GM18517 (cell line): Measurements from ENCODE around the gene MCEE.
A peak's percentile ranks its signal among the peaks of the same experiment; 100 is the strongest.
"Not testable (repeated sequence)": the region's sequence is repeated elsewhere in the genome, so short reads cannot be mapped to it uniquely, and the experiment has no call there.

Experiments used
- ATAC-seq: cut with Tn5 transposase; IDR thresholded peaks from one replicate; pipeline ENCODE4 v1.9.1; 2021; ENCODE audit warnings: mild to moderate bottlenecking, moderate library complexity; ENCODE audit not compliant: unreplicated experiment

The MCEE gene

DNA sequence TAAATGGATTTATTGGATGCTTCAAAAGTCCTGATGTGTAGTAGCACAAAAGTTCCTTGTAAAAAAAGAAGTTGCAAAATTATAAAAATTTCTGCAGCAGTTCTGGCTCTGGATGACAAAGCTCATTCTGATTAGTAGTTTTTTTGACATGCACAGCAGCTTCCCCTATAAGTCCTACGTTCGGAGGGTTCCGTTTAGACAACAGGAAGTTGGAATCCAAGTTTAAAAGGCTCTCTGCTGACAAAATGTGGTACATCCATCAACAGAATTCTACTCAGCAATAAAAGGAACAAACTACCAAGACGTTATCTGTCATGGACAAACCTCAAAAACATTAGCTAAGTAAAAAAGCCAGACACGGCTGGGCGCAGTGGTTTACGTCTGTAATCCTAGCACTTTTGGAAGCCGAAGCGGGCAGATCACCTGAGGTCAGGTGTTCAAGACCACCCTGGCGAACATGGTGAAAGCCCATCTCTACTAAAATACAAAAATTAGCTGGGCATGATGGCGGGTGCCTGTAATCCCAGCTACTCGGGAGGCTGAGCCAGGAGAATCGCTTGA lies 46.2 kb downstream of the MCEE start:
- not testable (repeated sequence) for ATAC-seq

DNA sequence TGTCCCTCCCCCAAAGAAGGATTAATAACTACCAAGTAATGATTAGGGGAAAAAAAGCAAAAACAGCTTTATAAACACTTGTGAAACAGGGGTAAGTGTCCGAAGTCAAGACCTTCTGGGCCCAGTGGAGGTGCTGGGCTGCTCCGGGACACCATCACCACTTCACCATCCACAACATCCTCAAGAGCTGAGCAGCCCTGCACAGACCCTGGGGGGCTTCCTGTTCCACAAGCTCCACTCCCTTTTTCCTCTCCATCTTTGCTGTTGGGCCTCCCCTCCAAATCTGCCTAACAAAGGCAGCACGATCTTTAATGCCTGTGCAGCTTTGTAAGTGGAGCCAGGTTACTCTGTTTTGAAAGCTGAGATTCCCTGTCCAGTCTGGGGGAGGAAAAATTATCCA lies 46.7 kb downstream of the MCEE start:
- not testable (repeated sequence) for ATAC-seq

DNA sequence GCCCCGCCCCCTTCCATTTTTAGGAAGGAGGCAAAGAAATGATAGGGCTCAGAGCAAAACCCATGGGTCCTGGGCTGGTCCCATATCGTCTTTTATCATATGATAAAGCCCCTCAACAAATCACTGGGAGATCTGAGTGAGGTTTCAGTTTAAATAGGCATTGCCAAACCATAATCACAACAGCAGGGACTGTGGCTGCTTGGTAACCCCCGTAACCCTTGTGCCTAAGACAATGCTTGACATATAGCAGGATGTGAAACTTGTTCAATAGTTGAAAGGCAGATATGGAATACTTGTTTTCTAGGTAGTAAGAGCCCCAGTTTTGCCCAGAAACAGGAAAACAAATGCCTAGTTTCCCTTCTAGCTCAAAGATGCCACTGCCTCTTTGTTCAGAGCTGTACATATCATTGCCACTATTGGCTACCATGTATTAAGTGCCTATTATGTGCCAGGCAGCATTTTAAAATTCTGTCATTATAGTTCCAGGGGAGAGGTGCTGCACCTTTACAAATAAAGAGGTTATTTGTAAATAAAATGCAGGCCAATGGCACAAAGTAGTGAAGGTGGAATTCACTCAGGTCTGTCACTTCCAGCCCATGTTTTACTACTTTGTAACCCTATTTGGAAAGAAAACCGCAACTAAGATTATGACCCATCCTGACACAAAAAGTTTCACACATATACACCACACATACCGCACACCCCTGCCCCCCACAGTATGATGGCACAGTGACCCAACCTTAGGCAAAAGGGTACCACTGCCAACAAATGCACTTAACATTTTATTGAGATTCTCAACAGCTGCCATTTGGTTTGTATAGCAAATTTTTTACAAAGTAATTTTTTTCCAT lies 47.4 kb downstream of the MCEE start:
- ATAC-seq: peak; percentile 70

DNA sequence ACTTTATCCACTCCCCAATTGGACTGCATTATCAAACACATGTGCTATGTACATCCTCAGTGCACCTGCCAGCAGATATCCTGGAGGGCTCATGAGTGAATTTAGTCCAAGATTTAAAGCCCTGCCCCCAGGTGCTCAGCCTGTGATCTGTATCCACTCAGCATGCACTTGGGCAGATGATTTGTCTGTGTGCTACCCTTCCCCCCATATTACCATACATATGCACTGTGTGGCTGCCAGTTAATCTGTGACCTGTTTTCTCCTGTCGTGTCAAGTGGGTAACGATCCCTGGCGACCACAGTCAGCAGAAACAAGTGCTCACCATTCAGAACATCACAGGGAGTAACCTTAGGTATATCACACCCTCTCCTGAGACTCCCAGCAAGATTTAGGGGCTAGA lies 51.4 kb downstream of the MCEE start:
- ATAC-seq: no peak

DNA sequence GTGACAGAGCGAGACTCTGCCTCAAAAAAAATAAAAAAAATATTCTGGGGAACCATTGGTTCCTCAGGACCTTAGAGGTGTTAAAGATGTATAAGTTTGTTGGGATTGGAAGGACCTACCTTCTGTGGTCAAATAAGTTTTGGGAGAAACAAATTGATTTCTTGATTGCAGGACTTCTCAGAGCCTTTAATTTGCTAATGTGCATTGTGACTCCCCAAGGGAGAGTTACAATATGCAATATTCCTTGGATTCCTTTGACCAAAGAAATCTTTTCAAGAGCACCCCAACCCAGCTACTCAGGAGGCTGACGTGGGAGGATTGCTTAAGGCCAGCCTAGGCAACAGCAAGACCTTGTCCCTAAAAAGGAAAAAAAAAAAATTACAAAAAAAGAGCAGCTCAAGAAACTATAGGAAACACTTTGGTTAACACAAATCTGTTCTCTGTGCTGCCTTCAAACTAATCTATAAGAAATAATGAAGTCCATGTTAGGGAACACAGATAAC lies 55.1 kb downstream of the MCEE start:
- ATAC-seq: no peak

DNA sequence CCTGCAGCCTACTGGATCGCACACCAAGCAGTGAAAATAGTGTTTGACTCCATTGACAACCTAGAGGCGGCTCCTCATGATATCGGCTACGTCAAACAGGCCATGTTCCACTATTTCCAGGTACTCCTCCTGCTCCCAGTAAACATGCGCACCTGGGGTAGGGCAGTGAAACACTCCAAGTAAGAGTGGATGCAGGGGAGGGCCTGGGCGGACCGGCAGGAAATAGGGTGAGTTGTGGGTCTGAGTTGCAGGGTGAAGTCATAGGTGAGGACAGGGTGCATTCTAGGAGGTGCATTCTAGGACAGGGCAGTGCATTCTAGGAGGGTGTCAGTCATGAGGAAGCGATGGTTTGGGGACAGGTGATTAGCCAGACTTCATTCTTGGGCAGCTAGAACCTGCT lies 56.6 kb downstream of the MCEE start:
- no peak for ATAC-seq

DNA sequence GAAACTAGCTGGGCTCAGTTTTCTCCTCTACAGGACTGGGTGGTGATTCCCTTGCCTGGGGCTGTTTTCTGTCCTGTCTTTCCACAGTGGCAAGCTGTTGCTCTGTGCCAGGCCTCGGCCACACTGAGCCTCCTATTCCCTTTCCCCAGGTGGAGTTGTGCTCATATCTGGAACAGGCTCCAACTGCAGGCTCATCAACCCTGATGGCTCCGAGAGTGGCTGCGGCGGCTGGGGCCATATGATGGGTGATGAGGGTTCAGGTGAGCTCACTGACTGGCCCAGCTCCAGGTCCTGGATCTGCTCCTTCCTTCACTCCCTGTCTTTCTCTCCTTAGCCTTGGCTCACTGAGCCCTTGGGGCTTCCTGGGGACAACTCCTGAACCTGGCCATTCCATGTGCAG lies 57.5 kb downstream of the MCEE start:
- ATAC-seq: no peak

DNA sequence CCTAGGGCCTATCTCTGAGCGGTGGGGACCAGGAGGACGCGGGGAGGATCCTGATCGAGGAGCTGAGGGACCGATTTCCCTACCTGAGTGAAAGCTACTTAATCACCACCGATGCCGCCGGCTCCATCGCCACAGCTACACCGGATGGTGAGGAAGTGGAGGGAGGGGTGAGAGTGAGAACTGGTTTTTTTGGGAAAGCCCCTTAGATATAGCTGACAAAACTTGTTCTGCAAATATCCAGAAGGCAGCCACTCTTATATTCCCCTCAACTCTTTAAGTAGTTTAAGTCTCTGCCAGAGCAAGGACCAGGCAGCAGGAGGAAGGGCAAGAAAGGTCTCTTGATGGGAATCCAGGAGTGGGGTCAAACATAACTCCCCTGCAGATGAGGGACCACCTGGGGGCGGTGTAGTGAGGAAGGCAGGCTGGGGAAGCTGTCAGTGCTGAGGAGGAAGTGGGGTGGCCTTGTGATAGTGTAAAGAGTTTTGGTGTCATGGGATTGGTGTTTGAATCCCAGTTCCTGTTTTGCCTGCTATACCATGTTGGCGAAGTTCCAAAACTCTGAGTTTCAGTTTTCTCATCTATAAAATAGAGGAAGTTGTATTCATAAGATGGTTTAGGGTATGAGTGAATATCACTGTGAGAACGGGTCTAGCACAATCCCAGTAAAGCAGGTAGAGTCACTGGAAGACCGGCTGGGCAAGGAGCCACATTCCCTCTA lies 58.2 kb downstream of the MCEE start:
- ATAC-seq: peak; percentile 44

DNA sequence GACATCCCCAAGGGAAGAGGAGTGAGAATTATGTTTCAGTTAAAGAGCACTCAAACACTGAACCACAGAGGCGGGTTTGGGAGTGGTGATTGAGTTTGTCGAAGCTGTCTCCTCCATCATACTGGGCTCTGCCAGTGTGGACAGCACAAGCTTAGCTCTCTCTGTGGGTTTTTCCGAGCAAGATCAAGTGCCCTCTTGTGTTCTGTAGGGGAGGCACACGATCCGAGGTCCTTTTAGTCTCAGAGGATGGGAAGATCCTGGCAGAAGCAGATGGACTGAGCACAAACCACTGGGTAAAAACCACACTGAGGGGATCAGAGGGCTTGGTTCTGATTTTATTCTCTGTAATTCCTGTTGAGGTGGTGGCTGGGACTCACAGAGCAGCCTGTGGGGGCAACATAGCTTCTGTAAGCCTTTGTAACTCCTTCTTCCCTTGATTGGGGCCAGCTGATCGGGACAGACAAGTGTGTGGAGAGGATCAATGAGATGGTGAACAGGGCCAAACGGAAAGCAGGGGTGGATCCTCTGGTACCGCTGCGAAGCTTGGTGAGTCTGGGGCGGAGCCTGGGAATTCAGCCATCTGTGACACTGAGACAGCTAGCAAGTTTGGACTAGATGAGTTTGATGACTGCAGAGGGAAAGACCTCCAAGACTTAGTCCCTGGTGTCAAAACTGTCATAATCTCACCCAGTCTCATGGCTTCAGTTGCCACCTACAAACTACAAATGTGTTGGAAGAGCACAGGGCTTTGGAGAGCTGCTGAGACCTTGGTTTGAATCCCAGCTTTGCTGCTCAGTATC lies 59.5 kb downstream of the MCEE start:
- no peak for ATAC-seq

DNA sequence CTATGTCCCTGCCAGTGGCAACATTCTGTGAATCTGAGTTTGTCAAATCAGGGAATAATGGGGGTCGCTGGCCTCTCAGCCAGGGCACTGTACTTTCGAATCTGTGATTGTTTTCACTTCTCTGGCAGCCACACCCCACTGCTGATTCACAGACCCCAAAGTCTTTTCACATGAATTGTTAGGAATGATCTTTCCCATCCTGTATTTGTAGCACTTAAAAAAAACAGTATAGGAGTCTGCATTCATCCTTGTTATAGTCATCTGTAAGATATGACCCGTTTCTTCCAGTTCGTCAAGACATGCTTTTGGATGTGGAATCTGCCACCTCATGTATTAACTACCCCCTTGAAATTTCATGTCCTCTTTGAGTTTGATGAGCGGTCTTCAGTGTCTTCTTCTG lies 60.7 kb downstream of the MCEE start:
- ATAC-seq: no peak

DNA sequence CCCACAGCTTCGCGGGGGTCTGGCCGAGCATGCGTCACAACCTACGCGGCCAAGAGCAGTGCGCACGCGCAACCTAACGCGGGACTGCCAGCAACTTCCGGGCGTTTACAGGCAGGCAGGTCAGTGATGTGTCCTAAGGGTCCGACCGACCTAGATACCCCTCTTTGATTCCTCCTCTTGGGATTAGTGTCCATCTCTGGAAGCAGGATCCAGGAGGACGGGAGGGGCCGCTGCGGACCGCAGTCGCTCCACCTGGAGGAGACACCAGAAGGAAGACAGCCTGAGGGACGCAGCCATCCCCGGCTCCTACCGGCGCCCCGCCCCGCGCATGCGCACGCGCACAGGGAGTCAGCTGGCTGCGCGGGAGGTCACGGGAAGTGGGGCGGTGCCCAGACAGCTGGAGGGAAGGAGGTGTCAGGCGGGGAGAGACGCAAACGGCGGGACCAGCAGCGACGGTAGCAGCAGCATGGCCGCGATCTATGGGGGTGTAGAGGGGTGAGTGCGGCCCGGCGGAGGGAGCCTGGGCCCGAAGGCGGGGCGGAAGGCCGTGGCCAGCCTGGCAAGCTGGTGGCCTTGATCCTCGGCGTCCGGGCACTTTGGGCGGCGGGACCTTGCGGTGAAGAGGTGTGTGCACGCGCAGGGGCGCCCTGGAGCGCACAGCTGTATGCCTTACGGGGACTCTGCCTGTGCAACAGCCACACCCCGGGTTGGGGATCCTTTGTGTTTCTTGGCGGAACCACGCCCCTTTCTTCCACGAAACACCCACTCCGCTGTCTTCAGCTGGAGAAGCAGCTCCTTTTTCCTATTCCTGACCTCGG lies 61.6 kb downstream of the MCEE start, which contains the start of gene NAGK:
NAGK (plus strand) TSS at position 431 of the 818 bp plus-strand sequence; CDS start at position 467, 36 bp downstream.
- ATAC-seq: peak; percentile 58

DNA sequence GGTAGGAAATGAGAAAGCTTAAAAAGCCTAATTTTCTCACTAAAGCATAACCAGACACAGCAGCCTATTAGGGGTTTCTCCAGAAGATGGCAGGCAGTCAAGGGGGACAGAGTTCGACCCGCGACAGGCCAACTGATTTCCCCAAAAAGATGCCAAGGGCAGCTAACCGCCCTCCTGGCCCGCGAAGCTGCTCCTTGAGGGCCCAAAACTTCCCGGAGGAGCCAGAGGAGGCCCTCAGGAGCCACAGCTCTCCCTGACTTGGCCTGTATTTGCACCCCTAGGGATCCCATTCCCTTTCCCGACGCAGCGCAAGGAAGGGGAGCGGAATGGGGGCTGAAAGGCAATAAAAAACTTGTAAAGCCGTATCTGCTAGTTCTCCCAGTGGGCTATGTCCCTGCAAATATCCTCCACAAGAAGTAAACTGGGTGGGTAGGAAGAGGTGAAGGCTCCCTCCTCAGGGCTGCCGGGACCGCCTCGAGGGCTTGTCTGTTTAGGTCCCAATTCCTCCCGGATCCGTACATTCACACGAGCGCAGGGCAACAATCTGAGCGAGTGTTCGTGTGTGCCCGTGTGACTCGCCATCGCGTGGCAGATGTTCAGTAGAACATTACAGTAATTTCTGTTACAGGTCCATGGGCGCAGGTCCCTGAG lies 62.3 kb downstream of the MCEE start:
- peak; percentile 17 for ATAC-seq

DNA sequence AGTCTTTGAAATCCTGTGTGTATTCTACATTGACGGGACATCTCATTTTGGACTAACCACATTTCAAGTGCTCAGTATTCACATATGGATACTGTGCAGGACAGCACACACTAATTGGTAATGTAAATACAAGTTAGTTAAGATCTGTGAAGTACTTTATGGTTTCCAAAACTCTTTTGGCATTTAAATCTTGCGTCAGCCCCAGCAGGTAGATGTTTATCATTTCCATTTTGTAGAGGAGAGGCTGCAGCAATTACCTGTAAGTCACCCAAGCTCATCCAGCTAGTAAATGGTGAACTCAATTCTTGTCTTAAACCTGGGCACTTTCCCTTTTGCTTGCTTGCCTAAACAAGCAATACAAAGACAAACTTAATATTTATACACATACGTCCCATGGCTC lies 63.2 kb downstream of the MCEE start:
- ATAC-seq: no peak

DNA sequence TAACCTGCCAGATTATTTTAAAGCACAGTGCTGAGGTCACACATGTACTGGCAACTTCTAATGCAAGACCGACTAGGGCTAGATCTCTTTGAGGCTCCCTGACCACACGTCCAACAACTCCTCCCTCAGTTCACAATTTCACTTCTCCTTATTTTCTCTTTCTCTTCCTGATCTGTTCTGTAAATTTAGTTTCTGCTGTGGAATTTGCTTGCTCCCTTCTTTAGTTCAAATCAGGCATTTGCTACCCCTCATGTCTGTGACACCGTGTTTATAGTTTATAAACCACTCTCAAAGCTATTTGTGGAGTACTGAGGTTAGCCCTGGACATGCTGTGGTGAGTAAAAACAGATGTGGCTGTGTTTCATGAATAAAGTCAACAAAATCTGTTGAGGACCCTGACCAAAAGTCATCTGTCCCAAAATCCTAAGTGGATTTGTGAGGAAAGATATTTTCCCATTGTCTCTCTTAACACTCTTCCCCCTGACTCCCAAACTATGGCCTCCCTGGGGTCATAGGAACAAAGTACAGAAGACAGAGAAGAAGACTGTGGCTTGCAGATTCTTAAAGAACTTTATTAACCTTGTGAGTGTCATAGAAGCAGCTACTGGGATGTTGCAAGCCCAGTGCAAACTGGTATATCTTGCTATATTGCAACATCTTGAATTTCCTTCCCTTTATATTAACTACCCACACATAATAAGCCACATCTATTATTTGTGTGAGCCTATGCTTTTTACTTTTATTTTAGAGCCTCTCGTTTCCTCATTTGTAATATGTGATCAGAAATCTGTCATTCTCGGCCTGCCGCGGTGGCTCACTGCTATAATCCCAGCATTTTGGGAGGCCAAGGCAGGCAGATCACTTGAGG lies 65.0 kb downstream of the MCEE start:
- peak; percentile 19 for ATAC-seq

DNA sequence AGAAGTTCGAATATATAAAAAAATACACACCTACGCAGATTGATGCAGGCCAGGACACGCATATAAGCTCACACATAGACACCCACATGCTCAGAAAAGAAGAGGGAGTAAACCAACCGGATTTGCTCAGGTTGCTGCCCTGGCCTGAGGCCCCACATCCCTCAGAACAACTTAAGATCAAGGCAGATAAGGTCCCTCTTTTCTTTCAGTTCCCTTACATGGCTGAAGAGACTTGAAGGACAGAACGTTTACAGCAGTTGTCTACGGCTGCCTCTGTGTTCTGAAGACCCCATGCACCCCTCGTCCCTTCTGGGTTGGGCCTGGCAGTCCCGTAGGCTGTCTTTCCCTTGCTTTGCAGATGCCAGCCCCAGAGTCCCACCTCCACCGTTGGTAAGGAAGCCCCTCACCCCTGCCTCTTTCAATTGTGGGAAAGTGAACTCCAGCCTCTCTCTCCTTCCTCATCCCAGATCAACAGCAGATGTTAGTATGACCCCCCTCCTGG lies 65.9 kb downstream of the MCEE start:
- ATAC-seq: no peak

DNA sequence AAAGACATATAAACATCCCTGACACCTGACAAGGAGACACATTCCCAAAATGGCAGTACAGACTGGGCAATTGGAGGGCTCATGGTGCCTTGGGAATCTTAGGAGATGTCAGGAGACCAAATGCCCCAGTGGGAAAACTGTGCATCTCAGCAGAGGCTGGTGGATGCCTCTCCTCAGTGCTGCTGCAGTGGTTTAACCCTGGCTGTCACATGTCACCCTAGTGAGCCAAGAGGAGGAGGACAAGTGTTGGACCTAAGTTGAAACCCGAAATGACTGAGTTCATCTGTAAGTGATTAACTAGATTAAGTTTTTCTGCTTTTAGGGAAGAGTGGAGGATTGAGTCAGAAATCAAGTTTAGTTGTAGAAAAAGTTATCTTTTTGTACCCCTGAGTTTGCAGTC lies 66.8 kb downstream of the MCEE start:
- ATAC-seq: no peak

DNA sequence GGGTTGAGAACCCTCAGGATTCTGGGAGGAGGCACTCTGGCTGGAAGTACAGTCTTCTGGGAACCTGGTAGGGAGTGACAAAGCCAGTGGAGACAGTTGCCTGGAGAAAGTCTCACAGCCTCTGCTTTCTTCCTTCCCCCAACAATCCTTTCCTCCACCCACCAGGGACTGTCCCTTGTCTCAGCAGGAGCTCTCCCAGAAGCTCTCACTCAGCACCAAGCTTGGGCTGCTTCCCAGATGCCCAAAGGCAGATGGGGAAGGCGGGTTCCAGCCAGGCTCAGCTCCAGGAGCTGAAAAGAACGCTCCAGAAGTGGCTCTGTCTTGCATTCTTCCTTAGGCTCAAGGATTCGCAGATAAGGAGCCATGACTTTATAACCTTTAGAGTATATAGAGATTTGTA lies 69.2 kb downstream of the MCEE start:
- ATAC-seq: no peak

DNA sequence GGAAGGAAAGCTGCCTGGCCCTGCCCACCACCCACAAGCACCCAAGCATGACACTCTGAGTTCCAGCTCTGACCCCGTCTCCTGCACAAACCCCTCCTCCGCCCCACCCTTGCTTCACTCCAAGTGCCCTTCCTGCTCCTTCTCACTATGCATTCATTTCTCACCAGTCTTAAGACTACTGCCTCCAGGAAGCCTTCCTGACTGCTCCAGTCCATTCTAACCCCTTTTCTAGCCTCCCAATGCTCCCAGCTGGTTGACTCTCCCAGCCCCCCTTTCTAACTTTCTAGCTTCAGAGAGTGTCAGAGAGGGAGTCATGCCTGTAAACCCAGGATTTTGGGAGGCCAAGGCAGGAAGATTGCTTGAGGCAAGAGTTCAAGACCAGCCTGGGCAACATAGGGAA lies 69.8 kb downstream of the MCEE start:
- ATAC-seq: no peak
